Tibial nerve (tissue), 4 donors: ENCODE measurements around the gene IL1RL2. TPM values are rescaled to one million over a fixed set of nuclear protein-coding genes. Genes with fewer than 3 reads are reported as not detected.

ENCODE experiments used
- DNase-seq, 2 donors: peaks; one replicate each; pipeline ENCODE4 v3.0.0-alpha.2; 2019; ENCODE audit warnings: low spot score in 2 of 2
- H3K27ac ChIP-seq, 4 donors: fragments of 200-600 bp; sonication (generic) in 3 of 4; one replicate each; pipeline ENCODE4 v1.5.1; 2017 to 2019; ENCODE audit warnings: mild to moderate bottlenecking in 1 of 4
- H3K27me3 ChIP-seq, 2 donors: fragments of 200-600 bp; sonication (generic) in 1 of 2; one replicate each; pipeline versions ENCODE4 v1.5.1 to v1.6.0; 2017 to 2019
- H3K36me3 ChIP-seq, 3 donors: fragments of 200-600 bp; sonication (generic); one replicate each; pipeline ENCODE4 v1.5.1; 2018 to 2019
- H3K4me1 ChIP-seq, 4 donors: fragments of 200-600 bp; sonication (generic) in 3 of 4; one replicate each; pipeline ENCODE4 v1.5.1; 2017 to 2019
- H3K4me3 ChIP-seq, 4 donors: fragments of 200-600 bp; sonication (generic) in 3 of 4; one replicate each; pipeline ENCODE4 v1.5.1; 2017 to 2019; ENCODE audit warnings: mild to moderate bottlenecking in 1 of 4, moderate library complexity in 1 of 4
- H3K9me3 ChIP-seq, 4 donors: fragments of 200-600 bp; sonication (generic) in 3 of 4; one replicate each; pipeline ENCODE4 v1.5.1; 2017 to 2019
- CTCF ChIP-seq, 5 experiments: fragments of 200-600 bp in 3 of 5; fragments of 450-650 bp in 2 of 5; sonication (generic) in 3 of 5; IDR thresholded peaks; one replicate each; pipeline ENCODE4 v1.5.1; 2016 to 2019; ENCODE audit warnings: antibody characterized with exemption in 5 of 5, mild to moderate bottlenecking in 3 of 5, moderate library complexity in 2 of 5
- EP300 ChIP-seq, 2 donors: sonication (generic); formaldehyde crosslinking; IDR thresholded peaks; one replicate each; pipeline ENCODE4 v1.6.1; 2017; ENCODE audit warnings: antibody characterized with exemption in 2 of 2, mild to moderate bottlenecking in 1 of 2
- POLR2A ChIP-seq, 2 donors: fragments of 450-650 bp; IDR thresholded peaks; one replicate each; pipeline ENCODE4 v1.6.1; 2017; ENCODE audit warnings: antibody characterized with exemption in 2 of 2, mild to moderate bottlenecking in 2 of 2, moderate library complexity in 2 of 2
- WGBS, 2 donors: methylation state at CpG; one replicate each; pipeline ENCODE4 v1.1.5; 2018; 5-methylcytosine and 5-hydroxymethylcytosine counted together
- total RNA-seq, 4 donors: library from RNA; depleted of rRNA; stranded (reverse); fragments of >200 nt; gene quantifications; one replicate each; pipeline ENCODE4 v1.1.0, GENCODE V29; 2016

Gene IL1RL2
- total RNA-seq, 4 donors from 2014 or later, result 0.30 TPM; not detected in 3

GRCh38 chr2:102245266-102246151, 58.7 kb downstream of the IL1RL2 start:
- H3K27ac ChIP-seq, result peak overlapping the region in 1 of 4 donors; percentile 18
- no peak for DNase-seq
- H3K4me3 ChIP-seq, result no peak overlapping the region
- H3K4me1 ChIP-seq, result peaks cover 0 to 6% (median under 1%) of the 10 kb centered on the region in 4 donors
- TF ChIP-seq POLR2A (IDR thresholded peaks at IDR 0.05), result no peak
- TF ChIP-seq CTCF (IDR thresholded peaks at IDR 0.05), result no peak
- no peak for TF ChIP-seq EP300 (IDR thresholded peaks at IDR 0.05)
- H3K9me3 ChIP-seq, result no peaks in the 10 kb centered on the region
- no peaks in the 10 kb centered on the region for H3K27me3 ChIP-seq
- 64 to 67% methylated on average over 22 to 27 of the region's 27 CpGs for WGBS, 2 donors
- no peaks in the 10 kb centered on the region for H3K36me3 ChIP-seq

GRCh38 chr2:102250278-102250821, 63.5 kb downstream of the IL1RL2 start:
- no peaks in the 10 kb centered on the region for H3K36me3 ChIP-seq
- WGBS, 2 donors, result 82 to 86% methylated on average over 31 to 36 of the region's 37 CpGs
- no peak overlapping the region for H3K4me3 ChIP-seq

DNA sequence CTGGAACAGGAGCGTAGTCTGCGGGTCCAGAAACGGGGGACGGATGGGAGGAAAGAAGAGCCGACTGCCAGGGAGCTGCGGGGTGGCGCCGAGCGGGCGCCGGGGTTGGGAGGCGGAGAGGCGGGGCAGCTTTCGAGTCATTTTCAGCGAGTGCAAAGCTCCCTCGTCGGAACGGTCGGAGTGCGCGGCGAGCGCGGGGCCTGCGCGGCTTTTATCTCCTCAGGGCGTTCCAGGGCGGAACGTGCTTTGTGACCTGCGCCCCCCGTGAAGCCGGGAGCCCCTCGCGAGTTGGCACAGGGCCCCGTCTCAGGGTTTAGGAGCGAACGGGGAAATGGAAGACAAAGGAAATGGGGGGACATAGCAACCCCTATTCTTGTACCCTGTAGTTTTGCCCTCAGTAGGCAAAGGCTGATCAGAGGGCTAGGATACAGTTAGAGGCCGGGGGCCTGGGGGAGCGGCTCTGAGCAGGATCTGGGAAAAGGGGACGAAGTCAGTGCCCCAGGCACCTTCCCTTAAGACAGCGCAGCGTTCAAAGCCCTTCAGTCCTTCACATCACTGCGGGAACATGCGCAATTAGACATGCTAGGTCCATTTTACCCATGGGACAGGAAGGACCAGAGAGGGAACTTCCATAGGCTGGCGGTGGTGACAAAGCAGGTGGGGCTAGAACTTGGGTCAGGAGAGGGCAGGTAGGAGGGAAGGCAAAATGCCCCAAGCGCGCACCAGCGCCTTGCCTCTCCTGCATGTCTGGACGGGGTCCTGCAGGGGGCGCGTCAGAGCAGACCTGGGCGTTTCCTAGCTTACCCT, 64.4 kb downstream of the IL1RL2 start:
- Histone ChIP-seq H3K36me3 (no peaks in the 10 kb centered on the region), H3K27ac (peak overlapping the region in 1 of 4 donors; percentile 36), H3K9me3 (no peaks in the 10 kb centered on the region), H3K27me3 (peaks cover 0 to 6% of the 10 kb centered on the region in 2 donors), H3K4me3 (peak overlapping the region; percentile 13 to 55 (median 37)), H3K4me1 (peaks cover 0 to 12% (median 0%) of the 10 kb centered on the region in 4 donors)
- WGBS, 2 donors, result 3 to 5% methylated on average over 52 of the region's 52 CpGs
- DNase-seq, result no peak
- TF ChIP-seq EP300 (IDR thresholded peaks at IDR 0.05), result no peak
- TF ChIP-seq CTCF (IDR thresholded peaks at IDR 0.05), result peak; percentile 44 to 64 (median 51)

More at GRCh38 chr2:102250278-102250821, 63.5 kb downstream of the IL1RL2 start:
- Histone ChIP-seq H3K4me1 (peaks cover 0 to 12% (median 0%) of the 10 kb centered on the region in 4 donors), H3K27ac (no peak overlapping the region), H3K9me3 (no peaks in the 10 kb centered on the region), H3K27me3 (peaks cover 0 to 6% of the 10 kb centered on the region in 2 donors)
- no peak for TF ChIP-seq POLR2A (IDR thresholded peaks at IDR 0.05)
- TF ChIP-seq CTCF (IDR thresholded peaks at IDR 0.05), result no peak
- TF ChIP-seq EP300 (IDR thresholded peaks at IDR 0.05), result no peak
- no peak for DNase-seq

DNA sequence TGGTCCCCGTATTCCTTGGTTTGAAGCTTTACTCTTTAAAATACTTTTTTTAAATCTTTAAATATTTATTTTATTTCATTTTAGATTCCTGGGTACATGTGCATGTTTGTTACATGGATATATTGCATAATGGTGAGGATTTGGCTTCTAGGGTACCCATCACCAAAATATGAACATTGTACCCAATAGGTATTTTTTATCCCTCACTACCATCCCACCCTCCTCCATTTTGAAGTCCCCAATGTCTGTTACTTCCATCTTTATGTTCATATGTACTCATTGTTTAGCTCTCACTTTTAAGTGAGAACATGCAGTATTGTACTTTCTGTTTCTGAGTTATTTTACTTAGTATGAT, 65.0 kb downstream of the IL1RL2 start:
- H3K27ac ChIP-seq, result no peak overlapping the region
- H3K27me3 ChIP-seq, result peaks cover 0 to 6% of the 10 kb centered on the region in 2 donors
- H3K9me3 ChIP-seq, result no peaks in the 10 kb centered on the region
- DNase-seq, result no peak
- H3K4me3 ChIP-seq, result peak overlapping the region in 1 of 4 donors; percentile 55
- no peaks in the 10 kb centered on the region for H3K36me3 ChIP-seq
- no peak for TF ChIP-seq EP300 (IDR thresholded peaks at IDR 0.05)
- no peak for TF ChIP-seq CTCF (IDR thresholded peaks at IDR 0.05)
- TF ChIP-seq POLR2A (IDR thresholded peaks at IDR 0.05), result no peak
- WGBS, 2 donors, result 10 to 31% methylated on average over 1 of the region's 1 CpG
- peaks cover 0 to 12% (median 0%) of the 10 kb centered on the region in 4 donors for H3K4me1 ChIP-seq
